ENCODE results near the gene MYL5.

The MYL5 gene

DNA sequence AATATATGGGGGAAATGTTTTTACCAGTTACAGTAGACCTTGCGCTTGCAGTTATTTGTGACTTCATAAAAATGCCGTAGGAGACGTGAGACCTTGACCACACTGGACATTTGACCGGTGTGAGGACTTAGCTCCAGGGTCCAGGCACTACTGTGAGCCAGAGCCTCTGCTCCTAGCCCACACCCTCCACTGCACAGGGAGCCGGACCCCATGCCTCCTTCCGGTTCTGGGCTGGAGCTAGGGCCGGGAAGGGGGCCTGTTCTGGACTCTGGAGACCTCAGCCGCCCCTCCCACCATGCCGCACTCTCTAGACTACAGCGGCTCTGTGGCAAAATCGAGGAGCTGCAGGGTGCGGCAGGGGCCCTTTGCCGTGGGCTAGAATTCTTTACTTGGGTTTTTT, 36.6 kb downstream of the MYL5 start:
- H3K79me2 ChIP-seq (ENCODE audit: control insufficient read depth, insufficient read depth, low read length, poor library complexity): peaks cover 52% of the 10 kb centered on the region
- no peak overlapping the region for H2AFZ ChIP-seq (ENCODE audit: insufficient read depth, low read length, poor library complexity)
- no peak overlapping the region for H3K18ac ChIP-seq (ENCODE audit: low read length)
- no peak overlapping the region for H2BK5ac ChIP-seq (ENCODE audit: low read depth, low read length, poor library complexity)
- no peak overlapping the region for H2BK120ac ChIP-seq (ENCODE audit: insufficient read depth, low read length, poor library complexity)
- no peaks in the 10 kb centered on the region for H3K27me3 ChIP-seq (ENCODE audit: insufficient read depth, low read length)
- no peak overlapping the region for H4K12ac ChIP-seq (ENCODE audit: low read depth, low read length)
- H3K4me3 ChIP-seq (ENCODE audit: low read depth, low read length): no peak overlapping the region
- no peak for DNase-seq
- H3K36me3 ChIP-seq (ENCODE audit: control insufficient read depth in 1 of 2, insufficient read depth in 2 of 2, low read length in 2 of 2): peaks cover 28 to 32% of the 10 kb centered on the region in 2 experiments
- peak overlapping the region; percentile 71 for H3K4ac ChIP-seq (ENCODE audit: low read depth, low read length)
- no peak overlapping the region for H4K8ac ChIP-seq (ENCODE audit: low read depth, low read length)
- H2BK12ac ChIP-seq (ENCODE audit: low read length): no peak overlapping the region
- peaks cover 19 to 21% of the 10 kb centered on the region in 2 experiments for H3K4me1 ChIP-seq (ENCODE audit: control insufficient read depth in 1 of 2, insufficient read depth in 2 of 2, low read length in 2 of 2)
- H3K23ac ChIP-seq (ENCODE audit: low read length): no peak overlapping the region
- H4K91ac ChIP-seq (ENCODE audit: low read depth, low read length): no peak overlapping the region
- peaks cover 7% of the 10 kb centered on the region for H3K79me1 ChIP-seq (ENCODE audit: low read length)
- H3K14ac ChIP-seq (ENCODE audit: low read length): no peak overlapping the region
- no peak overlapping the region for H3K27ac ChIP-seq (ENCODE audit: low read depth, low read length)
- WGBS (ENCODE audit: extremely low coverage, insufficient coverage, insufficient read length): no CpG with 5 or more reads among the region's 13 CpGs
- no peak overlapping the region for H3K9ac ChIP-seq (ENCODE audit: low read length)
- H3K9me3 ChIP-seq (ENCODE audit: insufficient read depth, low read depth, low read length): peaks cover 2% of the 10 kb centered on the region
- H3K4me2 ChIP-seq (ENCODE audit: low read length): no peak overlapping the region
- H2AK5ac ChIP-seq (ENCODE audit: low read length): no peak overlapping the region

DNA sequence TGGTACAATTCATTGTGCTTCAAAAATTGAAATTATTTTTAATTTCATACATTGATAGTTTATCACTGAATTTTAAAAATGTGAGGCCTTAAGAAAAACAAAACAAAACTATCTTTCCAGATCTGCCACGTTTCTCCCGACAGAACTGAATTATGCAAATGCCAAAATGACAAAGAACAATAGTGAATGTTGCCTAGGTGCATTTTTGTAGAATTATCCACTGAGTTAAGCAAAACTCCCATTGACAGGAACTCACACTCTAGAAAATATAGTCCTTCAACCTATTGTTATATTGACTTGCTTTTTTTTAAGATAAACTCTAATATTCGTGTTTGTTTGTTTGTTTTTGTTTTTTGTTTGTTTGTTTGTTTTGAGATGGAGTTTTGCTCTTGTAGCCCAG, 37.8 kb downstream of the MYL5 start:
- WGBS (ENCODE audit: extremely low coverage, insufficient coverage, insufficient read length): no CpG with 5 or more reads among the region's 3 CpGs
- Histone ChIP-seq H2BK12ac (ENCODE audit: low read length) (no peak overlapping the region), H3K9ac (ENCODE audit: low read length) (no peak overlapping the region), H3K79me1 (ENCODE audit: low read length) (no peaks in the 10 kb centered on the region), H3K79me2 (ENCODE audit: control insufficient read depth, insufficient read depth, low read length, poor library complexity) (peaks cover 43% of the 10 kb centered on the region), H3K18ac (ENCODE audit: low read length) (no peak overlapping the region), H3K23ac (ENCODE audit: low read length) (no peak overlapping the region), H2AFZ (ENCODE audit: insufficient read depth, low read length, poor library complexity) (no peak overlapping the region), H3K4me1 (ENCODE audit: control insufficient read depth in 1 of 2, insufficient read depth in 2 of 2, low read length in 2 of 2) (peaks cover 14 to 16% of the 10 kb centered on the region in 2 experiments), H3K4ac (ENCODE audit: low read depth, low read length) (no peak overlapping the region), H3K4me2 (ENCODE audit: low read length) (no peak overlapping the region), H2BK5ac (ENCODE audit: low read depth, low read length, poor library complexity) (no peak overlapping the region), H3K14ac (ENCODE audit: low read length) (no peak overlapping the region), H3K27me3 (ENCODE audit: insufficient read depth, low read length) (no peaks in the 10 kb centered on the region), H4K91ac (ENCODE audit: low read depth, low read length) (no peak overlapping the region), H2AK5ac (ENCODE audit: low read length) (no peak overlapping the region), H3K27ac (ENCODE audit: low read depth, low read length) (no peak overlapping the region), H4K8ac (ENCODE audit: low read depth, low read length) (no peak overlapping the region), H3K36me3 (ENCODE audit: control insufficient read depth in 1 of 2, insufficient read depth in 2 of 2, low read length in 2 of 2) (peaks cover 28 to 32% of the 10 kb centered on the region in 2 experiments), H3K4me3 (ENCODE audit: low read depth, low read length) (no peak overlapping the region), H4K12ac (ENCODE audit: low read depth, low read length) (no peak overlapping the region), H2BK120ac (ENCODE audit: insufficient read depth, low read length, poor library complexity) (no peak overlapping the region), H3K9me3 (ENCODE audit: insufficient read depth, low read depth, low read length) (peaks cover 2% of the 10 kb centered on the region)
- peak in 1 of 2 donors; percentile 58 for DNase-seq

GRCh38 chr4:712916-713632, 38.7 kb downstream of the MYL5 start:
- H3K79me1 ChIP-seq (ENCODE audit: low read length): no peaks in the 10 kb centered on the region
- H3K4me1 ChIP-seq (ENCODE audit: control insufficient read depth in 1 of 2, insufficient read depth in 2 of 2, low read length in 2 of 2): peaks cover 9 to 10% of the 10 kb centered on the region in 2 experiments
- H4K91ac ChIP-seq (ENCODE audit: low read depth, low read length): no peak overlapping the region
- H3K9me3 ChIP-seq (ENCODE audit: insufficient read depth, low read depth, low read length): peaks cover 2% of the 10 kb centered on the region
- H3K27ac ChIP-seq (ENCODE audit: low read depth, low read length): no peak overlapping the region
- no peak overlapping the region for H4K8ac ChIP-seq (ENCODE audit: low read depth, low read length)
- H3K36me3 ChIP-seq (ENCODE audit: control insufficient read depth in 1 of 2, insufficient read depth in 2 of 2, low read length in 2 of 2): peaks cover 30 to 33% of the 10 kb centered on the region in 2 experiments
- H2AK5ac ChIP-seq (ENCODE audit: low read length): no peak overlapping the region
- no peak overlapping the region for H3K4me3 ChIP-seq (ENCODE audit: low read depth, low read length)
- H3K18ac ChIP-seq (ENCODE audit: low read length): no peak overlapping the region
- H3K14ac ChIP-seq (ENCODE audit: low read length): no peak overlapping the region
- no peak overlapping the region for H2AFZ ChIP-seq (ENCODE audit: insufficient read depth, low read length, poor library complexity)
- H3K4me2 ChIP-seq (ENCODE audit: low read length): no peak overlapping the region
- no peak overlapping the region for H2BK5ac ChIP-seq (ENCODE audit: low read depth, low read length, poor library complexity)
- H3K9ac ChIP-seq (ENCODE audit: low read length): no peak overlapping the region
- peak overlapping the region; percentile 92 for H3K4ac ChIP-seq (ENCODE audit: low read depth, low read length)
- no peak for DNase-seq
- no peak overlapping the region for H4K12ac ChIP-seq (ENCODE audit: low read depth, low read length)
- H2BK12ac ChIP-seq (ENCODE audit: low read length): no peak overlapping the region
- no peak overlapping the region for H2BK120ac ChIP-seq (ENCODE audit: insufficient read depth, low read length, poor library complexity)
- no CpG with 5 or more reads among the region's 9 CpGs for WGBS (ENCODE audit: extremely low coverage, insufficient coverage, insufficient read length)
- peaks cover 42% of the 10 kb centered on the region for H3K79me2 ChIP-seq (ENCODE audit: control insufficient read depth, insufficient read depth, low read length, poor library complexity)
- H3K27me3 ChIP-seq (ENCODE audit: insufficient read depth, low read length): no peaks in the 10 kb centered on the region
- H3K23ac ChIP-seq (ENCODE audit: low read length): no peak overlapping the region

DNA sequence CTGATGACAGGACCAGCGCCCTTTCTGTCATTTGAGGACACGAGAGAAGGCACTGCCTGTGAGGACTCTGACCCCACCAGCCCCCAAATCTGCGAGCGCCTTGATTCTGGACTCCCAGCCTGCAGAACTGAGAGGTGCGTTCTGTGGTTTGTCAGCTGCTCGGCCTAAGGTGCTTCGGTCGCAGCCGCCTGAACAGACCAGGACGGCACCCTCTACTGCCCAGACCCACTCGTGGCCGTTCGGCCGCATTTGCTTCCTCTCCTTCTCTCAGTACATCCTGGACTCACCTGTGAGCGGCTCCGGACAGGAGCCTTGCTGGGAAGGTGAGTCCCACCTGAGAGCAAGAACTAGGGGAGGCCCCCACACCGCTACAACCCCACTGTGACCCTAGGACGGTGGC, 39.7 kb downstream of the MYL5 start:
- Histone ChIP-seq H2BK120ac (ENCODE audit: insufficient read depth, low read length, poor library complexity) (no peak overlapping the region), H3K4ac (ENCODE audit: low read depth, low read length) (peak overlapping the region; percentile 98), H2BK5ac (ENCODE audit: low read depth, low read length, poor library complexity) (no peak overlapping the region), H3K4me1 (ENCODE audit: control insufficient read depth in 1 of 2, insufficient read depth in 2 of 2, low read length in 2 of 2) (peaks cover 0 to 3% of the 10 kb centered on the region in 2 experiments), H3K9ac (ENCODE audit: low read length) (no peak overlapping the region), H3K79me2 (ENCODE audit: control insufficient read depth, insufficient read depth, low read length, poor library complexity) (peaks cover 38% of the 10 kb centered on the region), H3K4me2 (ENCODE audit: low read length) (no peak overlapping the region), H3K23ac (ENCODE audit: low read length) (no peak overlapping the region), H2AK5ac (ENCODE audit: low read length) (no peak overlapping the region), H3K27ac (ENCODE audit: low read depth, low read length) (no peak overlapping the region), H3K36me3 (ENCODE audit: control insufficient read depth in 1 of 2, insufficient read depth in 2 of 2, low read length in 2 of 2) (peaks cover 22 to 27% of the 10 kb centered on the region in 2 experiments), H3K9me3 (ENCODE audit: insufficient read depth, low read depth, low read length) (peaks cover 2% of the 10 kb centered on the region), H2BK12ac (ENCODE audit: low read length) (no peak overlapping the region), H3K27me3 (ENCODE audit: insufficient read depth, low read length) (no peaks in the 10 kb centered on the region), H3K14ac (ENCODE audit: low read length) (no peak overlapping the region), H3K4me3 (ENCODE audit: low read depth, low read length) (no peak overlapping the region), H4K91ac (ENCODE audit: low read depth, low read length) (no peak overlapping the region), H2AFZ (ENCODE audit: insufficient read depth, low read length, poor library complexity) (no peak overlapping the region), H3K18ac (ENCODE audit: low read length) (no peak overlapping the region), H4K8ac (ENCODE audit: low read depth, low read length) (no peak overlapping the region), H3K79me1 (ENCODE audit: low read length) (no peaks in the 10 kb centered on the region), H4K12ac (ENCODE audit: low read depth, low read length) (no peak overlapping the region)
- WGBS (ENCODE audit: extremely low coverage, insufficient coverage, insufficient read length): no CpG with 5 or more reads among the region's 18 CpGs
- DNase-seq: no peak

All from trophoblast cell (in vitro differentiated cells and primary cell).